DMS114 treated with DMSO at 0.1 percent for 48 hours (cell line): ENCODE data around the gene FOSL1.

ENCODE experiments used
- DNase-seq: peaks from one replicate; lab custom pipeline; 2025; ENCODE audit not compliant: unreplicated experiment; lab: John Stamatoyannopoulos, UW

FOSL1 gene

DNA sequence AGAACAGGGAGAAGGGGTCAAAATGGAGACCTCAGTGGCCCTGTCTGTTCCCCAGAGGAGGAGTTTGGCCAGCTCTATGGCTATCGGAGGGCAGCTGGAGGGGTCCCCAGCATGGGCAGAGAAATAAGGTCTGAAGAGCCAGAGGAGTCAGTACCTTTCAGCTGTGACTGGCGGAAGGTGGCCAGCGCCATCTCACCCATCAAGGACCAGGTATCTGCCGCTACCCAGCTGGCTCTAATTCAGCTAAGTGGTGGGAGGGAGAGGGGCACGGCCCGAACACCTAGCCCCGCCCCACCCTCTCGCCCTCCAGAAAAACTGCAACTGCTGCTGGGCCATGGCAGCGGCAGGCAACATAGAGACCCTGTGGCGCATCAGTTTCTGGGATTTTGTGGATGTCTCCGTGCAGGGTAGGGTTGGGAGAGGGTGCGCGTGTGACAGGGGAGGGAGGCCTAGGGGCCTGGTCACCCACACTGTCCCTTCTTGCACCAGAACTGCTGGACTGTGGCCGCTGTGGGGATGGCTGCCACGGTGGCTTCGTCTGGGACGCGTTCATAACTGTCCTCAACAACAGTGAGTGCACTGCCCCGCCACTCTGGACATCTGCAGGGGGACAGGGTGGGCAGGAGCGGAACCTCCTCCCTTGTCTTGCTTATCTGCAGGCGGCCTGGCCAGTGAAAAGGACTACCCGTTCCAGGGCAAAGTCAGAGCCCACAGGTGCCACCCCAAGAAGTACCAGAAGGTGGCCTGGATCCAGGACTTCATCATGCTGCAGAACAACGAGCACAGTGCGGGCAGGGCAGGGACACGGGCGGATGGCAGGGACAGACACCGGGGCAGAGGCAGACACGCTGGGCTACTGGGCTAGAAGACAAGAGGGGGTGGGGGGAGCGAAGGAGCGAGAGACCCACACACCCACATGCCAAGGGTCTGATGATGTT is 17.8 kb downstream of the FOSL1 start:
- no peak for DNase-seq

DNA sequence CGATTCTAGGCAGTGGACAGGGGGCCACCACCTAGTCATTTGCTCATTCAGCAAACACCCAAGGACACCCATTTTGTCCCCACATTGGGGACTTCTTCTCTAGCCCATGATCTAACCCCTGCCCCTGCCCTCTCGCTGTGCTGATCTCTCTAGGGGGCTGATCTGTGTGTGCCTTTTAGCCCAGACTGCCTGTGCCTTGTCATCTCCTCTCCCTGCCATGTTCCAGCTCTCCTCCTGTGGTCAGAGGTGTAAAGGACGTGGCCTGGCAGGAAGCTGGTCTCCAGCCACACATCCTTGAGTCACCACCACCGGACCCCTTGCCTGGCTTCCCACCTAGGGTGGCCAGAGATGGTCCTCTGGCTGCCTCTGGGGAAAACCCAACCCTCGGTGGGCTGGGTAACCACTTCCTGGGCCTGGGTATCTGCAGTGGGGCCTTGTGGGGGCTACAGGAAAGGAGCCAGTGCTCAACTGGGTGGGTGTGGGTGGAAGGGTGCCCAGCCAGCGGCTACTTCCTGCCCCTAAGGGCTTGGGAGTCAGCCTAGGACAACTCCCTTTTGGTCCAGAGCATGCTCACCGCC is 19.3 kb downstream of the FOSL1 start:
- no peak for DNase-seq

DNA sequence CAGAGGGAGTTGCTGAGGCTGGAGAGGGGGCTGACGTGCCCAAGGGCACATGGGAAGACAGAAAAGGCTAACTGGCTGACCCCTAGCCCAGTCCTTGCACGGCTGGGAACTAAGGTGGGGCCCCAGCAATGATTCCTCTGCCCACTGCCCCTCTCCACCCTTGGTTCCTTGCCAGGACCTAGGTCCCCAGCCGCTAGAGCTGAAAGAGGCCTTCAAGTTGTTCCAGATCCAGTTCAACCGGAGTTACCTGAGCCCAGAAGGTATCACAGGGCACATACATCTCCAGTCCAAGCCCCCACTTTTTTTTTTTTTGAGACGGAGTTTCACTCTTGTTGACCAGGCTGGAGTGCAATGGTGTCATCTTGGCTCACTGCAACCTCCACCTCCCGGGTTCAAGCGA is 20.2 kb downstream of the FOSL1 start:
- DNase-seq = no peak

DNA sequence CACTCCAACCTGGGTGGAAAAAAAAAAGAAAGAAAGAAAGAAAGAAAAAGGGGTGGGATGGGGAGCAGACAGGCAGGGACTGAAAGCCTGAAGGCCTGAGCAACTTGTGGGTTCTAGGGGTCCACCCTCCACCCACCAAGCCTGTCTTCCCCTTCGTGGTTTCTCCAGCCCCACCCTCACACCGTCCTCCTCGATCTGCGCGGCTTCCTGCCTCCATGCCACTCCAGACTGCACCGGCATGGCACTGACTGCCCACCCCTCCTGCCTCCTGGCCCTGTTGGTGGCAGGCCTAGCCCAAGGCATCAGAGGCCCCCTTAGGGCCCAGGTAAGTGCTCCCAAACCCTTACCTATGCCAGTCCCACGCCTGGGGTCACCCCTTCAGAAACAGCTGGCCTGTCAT is 20.6 kb downstream of the FOSL1 start, which contains the start of gene CTSW:
Gene CTSW (plus strand): TSS at position 221 of the 400 bp plus-strand sequence. CDS start 18 bp downstream, at position 239.
- no peak for DNase-seq

DNA sequence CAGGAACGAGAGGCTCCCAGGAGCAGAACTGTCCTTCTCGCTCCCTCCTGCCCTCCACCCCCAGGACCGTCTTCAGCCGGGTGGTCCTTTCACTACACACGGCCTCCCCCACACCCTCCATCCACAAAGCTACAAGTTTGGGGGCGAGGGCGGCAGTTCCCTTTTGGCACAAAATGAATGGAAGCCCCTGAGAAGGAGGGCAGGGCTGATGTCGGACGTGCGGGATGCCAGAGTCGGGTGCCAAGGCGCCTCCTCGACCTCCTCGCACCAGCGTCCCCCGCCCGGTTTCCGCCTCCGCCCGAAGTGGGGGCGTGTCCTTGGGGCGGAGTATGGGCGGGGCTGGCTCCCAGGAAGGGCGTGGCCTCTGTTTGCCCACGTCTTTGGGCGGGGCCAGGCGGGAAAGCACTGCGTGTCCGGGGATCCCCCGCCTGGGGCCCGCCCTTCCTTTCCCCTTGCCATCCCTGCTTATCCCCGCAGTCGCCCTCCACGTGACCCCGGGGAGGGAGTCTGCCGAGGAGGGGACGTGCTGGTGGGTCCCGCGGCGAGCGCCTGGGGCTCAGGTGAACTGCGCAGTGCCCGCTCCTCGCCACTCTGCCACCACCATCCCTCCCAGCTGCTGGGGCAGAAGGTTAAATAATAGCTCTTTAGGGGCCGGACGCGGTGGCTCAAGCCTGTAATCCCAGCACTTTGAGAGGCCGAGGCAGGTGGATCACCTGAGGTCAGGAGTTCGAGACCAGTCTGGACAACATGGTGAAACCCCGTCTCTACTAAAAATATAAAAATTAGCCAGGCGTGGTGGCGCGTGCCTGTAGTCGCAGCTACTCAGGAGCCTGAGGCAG is 26.7 kb downstream of the FOSL1 start:
- peak; percentile 80 for DNase-seq

DNA sequence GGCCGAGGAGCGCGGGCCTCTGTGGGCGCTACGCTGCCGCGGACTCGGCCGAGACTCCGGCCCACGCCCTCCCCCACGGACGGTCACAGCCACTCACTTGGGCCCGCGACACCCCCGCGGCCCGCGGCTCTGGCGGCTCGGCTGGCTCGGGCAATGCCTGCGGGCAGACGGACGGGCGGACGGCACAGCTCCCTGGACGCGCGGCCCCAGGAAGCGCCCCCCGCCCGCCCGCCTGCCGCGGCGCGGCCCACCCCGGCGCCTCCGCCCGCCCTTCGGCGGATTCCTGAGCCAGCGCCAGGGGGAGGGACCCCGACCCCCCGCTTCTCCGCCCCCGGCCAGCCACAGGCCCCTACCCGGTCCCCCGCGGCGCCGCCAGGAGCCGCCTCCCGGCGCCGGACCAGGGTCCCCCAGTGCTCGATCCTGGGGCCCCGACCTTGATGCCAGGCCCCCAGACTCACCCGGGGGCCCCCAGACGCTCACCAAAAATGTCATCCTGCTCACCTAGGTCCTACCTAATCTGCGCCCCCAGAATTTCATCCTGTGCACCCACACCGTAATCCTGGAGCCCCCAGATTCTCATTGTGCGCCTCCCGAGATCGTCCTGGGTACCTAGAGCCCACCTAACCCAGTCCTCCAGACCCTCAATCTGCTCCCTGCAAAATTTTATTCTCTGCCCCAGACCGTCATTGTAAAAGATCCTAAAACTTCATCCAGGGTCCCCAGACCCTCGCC is 27.4 kb downstream of the FOSL1 start, which contains the start of gene EFEMP2:
Gene EFEMP2 (minus strand): TSS at position 215 of the 732 bp plus-strand sequence. CDS start 446 bp downstream, outside the sequence.
- DNase-seq = no peak

DNA sequence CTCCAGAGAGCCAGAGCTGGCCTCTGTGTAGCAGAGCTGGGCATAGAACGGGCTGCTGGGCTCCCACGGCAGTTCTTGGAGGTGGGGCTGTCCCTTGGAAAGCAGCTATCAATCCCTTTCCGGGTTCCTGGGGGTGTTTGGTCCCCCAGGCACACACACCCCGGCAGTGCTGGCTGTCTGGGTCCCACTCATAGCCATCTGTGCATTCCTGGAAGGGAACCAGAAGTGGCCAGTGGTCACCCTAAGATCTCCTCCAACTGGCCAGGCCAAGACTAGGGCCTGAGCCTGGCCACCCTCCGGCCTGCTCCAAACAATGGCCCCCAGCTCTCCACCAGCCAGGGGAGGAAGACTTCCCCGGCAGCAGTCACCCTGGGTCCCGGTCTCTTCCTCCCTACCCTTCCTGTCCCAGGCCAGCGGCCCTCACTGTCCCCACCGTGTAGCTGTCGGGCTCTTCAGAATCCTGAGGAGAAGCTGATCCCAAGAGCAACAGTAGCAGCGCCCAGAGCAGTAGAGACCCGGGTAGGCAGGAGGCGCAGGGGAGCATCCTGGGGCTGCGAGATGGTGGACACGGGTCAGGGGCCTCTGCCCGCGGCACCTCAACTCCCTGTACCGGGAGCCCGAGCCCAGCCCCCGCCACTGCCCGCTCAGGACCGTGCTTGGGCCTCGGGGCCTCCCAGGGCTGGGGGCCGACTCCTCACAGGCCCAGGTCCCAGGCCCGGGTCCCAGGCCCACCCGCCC is 28.2 kb downstream of the FOSL1 start:
- no peak for DNase-seq

DNA sequence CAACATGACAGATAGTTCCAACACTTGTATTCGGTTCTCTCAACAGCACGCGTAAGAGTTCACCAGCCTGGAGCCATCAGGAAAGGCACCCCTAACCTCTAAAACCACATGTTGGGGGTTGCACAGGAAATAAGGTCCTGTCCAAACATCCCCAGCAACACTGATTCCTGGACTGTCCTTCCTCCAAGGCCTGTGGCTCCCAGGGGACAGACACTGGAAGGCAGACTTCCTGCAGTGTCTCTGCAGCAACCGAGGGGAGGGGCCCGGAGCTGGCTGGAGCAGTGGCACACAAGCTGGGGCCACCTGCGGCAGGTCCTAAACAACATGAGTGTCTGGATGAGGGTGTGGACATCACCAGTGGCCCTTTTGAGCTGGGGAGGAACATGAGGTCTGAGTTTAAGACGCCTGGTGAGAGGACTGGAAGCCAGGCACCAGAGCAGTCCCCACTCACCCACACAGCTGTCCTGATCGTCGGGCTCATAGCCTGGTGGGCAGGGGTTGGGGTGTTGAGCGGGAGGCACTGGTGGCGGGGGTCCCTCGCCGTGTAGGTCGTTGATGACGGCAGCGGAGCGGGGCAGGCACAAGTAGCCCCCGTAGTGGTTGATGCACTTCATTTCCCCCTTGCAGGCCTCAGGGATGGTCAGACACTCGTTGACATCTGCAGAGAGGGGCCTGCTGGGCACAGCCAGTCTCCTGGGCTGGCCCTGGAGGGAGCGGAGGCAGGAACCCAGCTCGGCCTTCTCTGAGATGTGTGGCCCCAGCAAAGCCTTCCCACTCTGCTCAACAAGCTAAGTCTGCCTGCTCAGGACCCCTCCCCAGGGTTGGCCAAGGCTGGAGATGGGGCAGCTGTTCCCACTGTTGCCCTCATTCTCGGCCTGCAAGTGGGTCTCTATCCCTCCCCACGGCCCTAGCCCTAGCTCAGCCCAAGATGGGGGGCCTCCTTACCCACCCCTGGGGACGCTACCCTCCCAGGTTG is 29.2 kb downstream of the FOSL1 start:
- DNase-seq = no peak

DNA sequence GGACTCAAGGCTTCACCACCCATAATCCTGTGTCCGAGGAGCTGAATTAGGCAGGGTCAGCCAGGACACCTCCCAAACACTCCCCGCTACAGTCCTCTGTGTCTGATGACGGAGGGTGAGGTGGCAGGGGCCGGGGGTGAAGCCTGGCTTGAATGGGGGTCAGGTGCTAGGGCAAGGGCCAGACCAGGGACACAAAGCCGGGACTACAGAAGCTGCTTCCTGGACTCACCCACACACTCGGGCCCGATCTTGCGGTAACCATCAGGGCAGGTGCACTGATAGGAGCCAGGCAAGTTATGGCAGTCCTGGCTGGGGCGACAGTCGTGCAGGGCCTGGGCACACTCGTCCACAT is 29.9 kb downstream of the FOSL1 start:
- no peak for DNase-seq

DNA sequence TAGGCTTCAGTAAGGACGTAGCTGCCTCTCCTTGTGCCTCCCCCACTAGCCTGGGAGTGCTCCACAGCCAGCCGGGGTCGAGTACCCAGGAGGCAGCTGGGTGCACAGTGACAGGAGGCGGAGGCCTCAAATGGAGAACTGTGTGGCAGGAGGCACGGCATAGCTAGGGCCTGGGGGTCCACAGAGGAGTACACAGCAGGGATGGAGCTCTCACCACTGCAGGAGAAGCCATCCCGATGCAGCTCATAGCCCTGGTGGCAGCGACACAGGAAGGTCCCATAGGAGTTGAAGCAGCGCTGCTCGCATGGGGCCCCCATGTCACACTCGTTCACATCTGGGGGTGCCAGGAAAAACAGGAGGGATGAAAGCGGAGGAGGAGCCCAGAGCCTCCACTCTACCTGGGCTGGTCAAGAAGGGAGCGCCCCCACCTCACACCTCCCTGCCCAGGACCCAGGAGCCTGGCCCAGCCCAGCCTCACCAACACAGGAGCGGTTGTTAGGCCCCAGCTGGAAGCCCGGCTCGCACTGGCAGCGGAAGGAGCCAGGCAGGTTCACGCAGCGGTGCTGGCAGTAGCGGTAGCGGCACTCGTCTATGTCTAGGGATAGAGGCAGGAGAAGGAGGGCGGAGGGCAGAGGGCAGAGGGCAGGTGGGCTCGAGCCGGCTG is 30.4 kb downstream of the FOSL1 start:
- no peak for DNase-seq

DNA sequence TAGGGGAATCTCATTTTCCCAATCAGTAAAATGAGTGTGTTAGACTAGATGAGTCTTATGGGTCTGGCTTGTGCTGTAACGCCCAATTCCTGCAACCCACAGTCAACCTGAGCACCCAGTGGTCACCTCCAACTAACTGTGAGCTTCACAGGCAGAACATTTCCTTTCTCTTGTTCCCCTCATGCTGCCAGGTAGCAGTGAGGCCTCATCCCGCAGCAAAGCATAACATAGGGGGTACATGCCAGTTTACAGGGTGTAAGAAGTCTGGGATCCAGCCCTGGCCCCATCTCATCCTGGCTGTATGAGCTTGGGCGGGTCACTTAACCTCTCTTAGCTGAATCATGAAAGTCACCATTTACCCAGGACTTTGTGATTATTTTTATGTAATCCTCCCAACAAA is 31.3 kb downstream of the FOSL1 start:
- no peak for DNase-seq

DNA sequence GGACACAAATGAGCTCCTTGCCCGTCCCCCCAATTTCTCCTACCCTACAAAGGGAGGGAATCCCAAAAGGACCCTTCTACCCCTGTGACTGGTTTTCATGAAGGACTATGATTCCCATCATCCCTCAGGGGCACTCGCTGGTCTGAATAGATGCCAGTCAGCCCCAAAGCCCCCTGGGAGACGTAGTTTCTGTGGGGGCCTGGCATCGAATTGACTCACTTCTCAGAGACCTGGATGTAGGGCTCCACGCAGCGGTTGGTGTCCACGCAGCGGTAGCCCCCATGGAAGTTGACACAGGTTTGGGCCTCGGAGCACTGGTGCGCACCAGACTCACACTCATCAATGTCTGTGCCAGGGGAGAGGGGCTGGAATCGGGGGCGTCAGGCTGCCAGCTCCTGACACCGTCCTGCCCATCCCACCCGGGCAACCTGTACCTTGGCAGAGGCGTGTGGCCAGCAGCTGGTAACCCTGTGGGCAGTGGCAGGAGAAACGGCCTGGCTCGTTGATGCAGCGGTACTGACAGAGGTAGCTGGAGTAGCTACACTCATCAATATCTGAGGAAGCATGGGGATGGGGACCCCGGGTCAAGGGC is 32.0 kb downstream of the FOSL1 start:
- DNase-seq = peak; percentile 34

DNA sequence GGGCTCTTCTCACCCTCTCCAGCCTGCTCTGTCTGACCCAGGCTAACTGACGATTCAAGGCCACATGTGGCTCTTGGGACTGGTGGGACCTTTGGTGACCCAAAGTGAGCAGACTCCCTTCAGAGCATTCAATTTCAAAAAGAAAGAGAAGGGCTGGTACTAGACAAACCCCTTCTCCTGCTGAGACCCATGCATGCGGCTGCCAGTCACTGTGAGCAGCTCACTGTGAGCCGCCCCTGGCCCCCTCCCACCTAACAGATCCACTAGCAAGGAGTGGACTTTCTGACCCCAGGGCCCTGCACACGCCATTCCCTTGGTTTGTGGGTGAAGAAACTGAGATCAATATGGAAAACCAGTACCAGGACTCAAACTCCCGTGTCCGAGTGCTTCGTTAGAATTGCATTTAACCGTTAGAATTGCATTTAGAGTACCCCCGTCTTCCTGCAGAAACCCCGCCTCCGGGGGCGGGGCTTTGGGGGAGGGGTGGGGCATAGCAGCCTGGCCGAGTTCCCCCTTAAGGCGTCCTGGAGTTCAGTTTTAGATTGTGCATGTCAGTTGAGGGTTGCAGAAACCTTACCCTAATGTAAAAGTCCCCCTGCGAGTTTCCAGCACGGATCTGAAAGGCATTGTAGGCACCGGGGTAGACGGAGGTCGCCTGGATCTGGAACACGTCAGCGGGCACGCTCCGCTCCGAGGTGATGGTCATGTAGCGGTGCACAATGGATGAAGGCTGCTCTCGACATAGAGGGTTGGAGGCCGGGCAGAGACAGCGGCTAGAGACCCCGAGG is 32.7 kb downstream of the FOSL1 start:
- no peak for DNase-seq

DNA sequence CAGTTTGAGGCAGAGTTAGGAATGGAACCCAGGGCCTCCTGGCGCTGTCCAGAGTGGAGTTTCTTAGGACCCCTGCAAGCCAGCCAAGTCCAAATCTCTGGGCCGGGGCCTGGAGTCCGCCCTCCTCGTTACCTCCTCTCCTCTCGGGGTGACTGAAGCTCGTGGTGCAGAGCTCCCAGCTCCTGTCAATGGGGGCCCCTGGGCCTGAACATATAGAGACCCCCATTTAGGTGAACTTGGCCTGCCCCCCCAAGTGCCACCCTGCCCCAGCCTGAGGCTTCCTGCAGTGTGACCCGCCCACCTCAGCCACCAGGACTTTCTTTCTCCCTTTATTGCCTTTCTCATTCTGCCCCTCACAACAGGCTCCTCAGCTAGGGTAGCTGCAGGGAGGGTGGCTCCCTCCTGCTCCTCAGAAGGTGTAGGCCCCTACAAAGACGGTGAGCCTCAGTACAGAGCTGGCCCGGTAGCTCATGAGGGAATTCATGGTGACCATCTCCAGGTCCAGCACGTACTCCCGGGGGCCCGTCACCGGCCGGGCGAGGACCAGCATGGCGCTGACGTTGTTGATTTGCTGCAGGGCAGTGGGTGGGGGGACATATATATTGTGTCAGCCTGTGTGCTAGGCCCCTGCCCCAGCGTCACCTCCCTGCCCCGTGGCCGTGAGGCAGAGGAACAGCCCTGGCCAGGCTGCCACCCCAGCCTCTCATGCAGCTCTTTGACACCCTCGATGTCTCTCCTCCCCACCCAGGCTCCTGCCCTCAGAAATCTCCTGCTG is 33.5 kb downstream of the FOSL1 start:
- DNase-seq = no peak

DNA sequence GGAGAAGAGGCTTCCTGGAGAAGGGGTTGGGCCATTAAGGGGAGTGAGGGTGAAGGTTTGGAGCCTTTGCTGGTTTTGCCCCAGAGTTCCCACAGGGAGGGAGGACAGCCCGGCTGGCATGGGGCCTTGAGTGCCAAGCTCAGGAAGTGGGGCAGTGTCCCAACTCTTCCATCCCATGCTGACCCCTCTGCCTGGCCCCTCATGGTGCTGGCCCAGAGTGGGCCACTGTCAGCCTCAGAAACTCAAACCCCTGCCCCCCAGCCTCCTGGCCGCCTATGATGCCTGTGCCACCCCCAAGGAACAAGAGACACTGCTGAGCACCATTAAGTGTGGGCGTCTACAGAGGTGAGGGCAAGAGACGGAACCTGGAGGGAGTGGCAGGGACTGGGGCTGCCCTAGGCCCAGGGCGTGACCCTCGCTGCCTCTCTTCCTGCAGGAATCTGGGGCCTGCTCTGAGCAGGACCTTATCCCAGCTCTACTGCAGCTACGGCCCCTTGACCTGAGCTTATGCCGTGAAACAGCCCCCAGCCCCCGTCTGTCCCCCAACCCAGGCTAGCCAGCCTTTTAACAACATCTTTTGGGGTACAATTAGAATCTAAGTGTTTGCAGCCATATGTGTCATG is 34.5 kb downstream of the FOSL1 start:
- no peak for DNase-seq
